ENCODE results near the gene NOL4L.

DNA sequence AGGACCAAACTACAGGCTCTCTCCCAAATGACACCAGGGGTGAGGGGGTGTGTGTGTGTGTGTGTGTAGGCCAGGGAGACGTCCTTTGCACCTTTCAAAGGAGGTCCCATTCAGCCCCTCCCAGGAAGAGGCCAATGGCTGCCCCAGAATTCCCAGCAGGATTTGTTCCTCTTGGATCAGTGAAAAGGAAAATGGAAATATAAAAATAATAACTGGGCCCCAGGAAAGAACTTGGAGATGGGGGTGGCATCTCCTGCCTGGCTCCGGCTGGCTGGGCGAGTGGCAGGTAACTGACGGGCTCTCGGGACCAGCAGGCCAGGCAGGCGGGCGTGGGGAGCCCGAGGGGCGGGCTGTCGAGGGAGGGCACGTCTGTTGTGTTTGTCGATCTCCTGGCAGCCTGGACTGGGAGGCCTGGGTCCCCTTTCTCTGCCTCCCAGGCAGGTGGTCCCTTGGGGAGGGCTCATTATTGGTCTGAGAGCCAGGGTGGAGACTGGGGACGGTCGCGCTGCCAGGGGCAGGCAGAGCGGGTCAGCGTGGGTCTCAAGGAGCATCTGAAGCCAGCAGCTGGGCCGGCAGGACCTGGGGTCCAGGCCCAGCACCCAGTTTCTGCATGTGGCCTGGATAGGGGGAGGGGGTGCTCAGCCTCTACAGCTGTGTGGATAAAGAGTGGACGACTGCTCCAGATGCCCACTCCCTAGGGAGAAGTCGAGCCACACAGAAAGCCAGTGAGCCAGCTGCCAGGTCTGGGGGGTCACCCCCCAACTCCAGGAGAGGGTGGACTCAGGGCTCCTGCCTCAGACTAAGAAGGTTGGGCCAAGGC lies 3.1 kb downstream of the NOL4L start:
- TF ChIP-seq POLR2A (IDR thresholded peaks at IDR 0.05; ENCODE audit: low read depth) (no peak), EP300 (IDR thresholded peaks at IDR 0.05) (no peak), POLR2AphosphoS5 (IDR thresholded peaks at IDR 0.05) (no peak)
- TF ChIP-seq, protein P1, sequence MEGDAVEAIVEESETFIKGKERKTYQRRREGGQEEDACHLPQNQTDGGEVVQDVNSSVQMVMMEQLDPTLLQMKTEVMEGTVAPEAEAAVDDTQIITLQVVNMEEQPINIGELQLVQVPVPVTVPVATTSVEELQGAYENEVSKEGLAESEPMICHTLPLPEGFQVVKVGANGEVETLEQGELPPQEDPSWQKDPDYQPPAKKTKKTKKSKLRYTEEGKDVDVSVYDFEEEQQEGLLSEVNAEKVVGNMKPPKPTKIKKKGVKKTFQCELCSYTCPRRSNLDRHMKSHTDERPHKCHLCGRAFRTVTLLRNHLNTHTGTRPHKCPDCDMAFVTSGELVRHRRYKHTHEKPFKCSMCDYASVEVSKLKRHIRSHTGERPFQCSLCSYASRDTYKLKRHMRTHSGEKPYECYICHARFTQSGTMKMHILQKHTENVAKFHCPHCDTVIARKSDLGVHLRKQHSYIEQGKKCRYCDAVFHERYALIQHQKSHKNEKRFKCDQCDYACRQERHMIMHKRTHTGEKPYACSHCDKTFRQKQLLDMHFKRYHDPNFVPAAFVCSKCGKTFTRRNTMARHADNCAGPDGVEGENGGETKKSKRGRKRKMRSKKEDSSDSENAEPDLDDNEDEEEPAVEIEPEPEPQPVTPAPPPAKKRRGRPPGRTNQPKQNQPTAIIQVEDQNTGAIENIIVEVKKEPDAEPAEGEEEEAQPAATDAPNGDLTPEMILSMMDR (IDR thresholded peaks at IDR 0.05): no peak
